ENCODE results near the gene GSTO2. TPM values are rescaled to one million over a fixed set of nuclear protein-coding genes. Genes with fewer than 3 reads are reported as not detected.

The GSTO2 gene
- total and polyA plus RNA-seq, 2 experiments from 2014 or later, result 30.7 to 49.8 TPM

GRCh38 chr10:104307576-104308438, 38.8 kb downstream of the GSTO2 start:
- Histone ChIP-seq H3F3A (replicated peaks; ENCODE audit: low read depth) (no peaks in the 10 kb centered on the region), H3K36me3 (ENCODE audit: insufficient read depth) (peaks cover 6% of the 10 kb centered on the region; the same call in 1 of the 2 replicates), H3K4me1 (ENCODE audit: insufficient read depth) (no peaks in the 10 kb centered on the region), H4K20me1 (replicated peaks; ENCODE audit: insufficient read depth) (peaks cover 7% of the 10 kb centered on the region), H2AFZ (no peak overlapping the region), H3K27me3 (ENCODE audit: insufficient read depth) (no peaks in the 10 kb centered on the region), H3K4me3 (no peak overlapping the region), H3K4me2 (no peak overlapping the region), H3K9me2 (ENCODE audit: insufficient read depth) (peaks cover 6% of the 10 kb centered on the region; the same call in 1 of the 2 replicates), H3K79me2 (replicated peaks; ENCODE audit: insufficient read depth) (no peaks in the 10 kb centered on the region), H3K27ac (ENCODE audit: low read depth) (no peak overlapping the region)
- no peak overlapping the region for H3K4me3 Mint-ChIP-seq
- peaks cover 32% of the 10 kb centered on the region for H3K36me3 Mint-ChIP-seq (ENCODE audit: low read depth)
- DNase-seq (ENCODE audit: low spot score), result no peak
- no peak overlapping the region; the same call in 1 of the 2 replicates for H3K27ac Mint-ChIP-seq
- H3K4me1 Mint-ChIP-seq, result peaks cover 16% of the 10 kb centered on the region
- H3K9me3 Mint-ChIP-seq, result peaks cover 19% of the 10 kb centered on the region
- ATAC-seq, result no peak
- H3K27me3 Mint-ChIP-seq (ENCODE audit: insufficient read depth, low read depth, poor library complexity), result peaks cover 11% of the 10 kb centered on the region
- TF ChIP-seq REST (IDR thresholded peaks at IDR 0.05; ENCODE audit: unreplicated experiment), result no peak
- no peak for TF ChIP-seq NANOG (IDR thresholded peaks at IDR 0.05; ENCODE audit: borderline replicate concordance)
- TF ChIP-seq CREB1 (CRISPR knock-in tag; IDR thresholded peaks at IDR 0.05; ENCODE audit: low read depth), result no peak
- no peak for TF ChIP-seq STAT1 (IDR thresholded peaks at IDR 0.05; ENCODE audit: unreplicated experiment)
- no peak for TF ChIP-seq EZH2phosphoT487 (IDR thresholded peaks at IDR 0.05; ENCODE audit: unreplicated experiment)
- no peak for TF ChIP-seq EZH2 (IDR thresholded peaks at IDR 0.05; ENCODE audit: low read depth, unreplicated experiment)
- TF ChIP-seq ZNF331 (CRISPR knock-in tag; IDR thresholded peaks at IDR 0.05; ENCODE audit: low read depth), result no peak
- no peak for TF ChIP-seq JUNB (IDR thresholded peaks at IDR 0.05; ENCODE audit: unreplicated experiment)
- no peak for TF ChIP-seq ZNF462 (CRISPR knock-in tag; IDR thresholded peaks at IDR 0.05)
- TF ChIP-seq ZNF114 (CRISPR knock-in tag; IDR thresholded peaks at IDR 0.05), result no peak
- TF ChIP-seq POLR2AphosphoS5 (IDR thresholded peaks at IDR 0.05; ENCODE audit: low read depth), result no peak
- no peak for TF ChIP-seq CTCF (conservative IDR thresholded peaks at IDR 0.05; ENCODE audit: low read depth in 2 of 2)
- no peak for TF ChIP-seq ETS1 (IDR thresholded peaks at IDR 0.05)
